ENCODE data around the gene OGFRL1. TPM values are rescaled to one million over a fixed set of nuclear protein-coding genes. Genes with fewer than 3 reads are reported as not detected.

OGFRL1 gene
- total and polyA plus RNA-seq, 5 donors from 2014 or later: 1.3 to 8.8 (median 2.0) TPM

DNA sequence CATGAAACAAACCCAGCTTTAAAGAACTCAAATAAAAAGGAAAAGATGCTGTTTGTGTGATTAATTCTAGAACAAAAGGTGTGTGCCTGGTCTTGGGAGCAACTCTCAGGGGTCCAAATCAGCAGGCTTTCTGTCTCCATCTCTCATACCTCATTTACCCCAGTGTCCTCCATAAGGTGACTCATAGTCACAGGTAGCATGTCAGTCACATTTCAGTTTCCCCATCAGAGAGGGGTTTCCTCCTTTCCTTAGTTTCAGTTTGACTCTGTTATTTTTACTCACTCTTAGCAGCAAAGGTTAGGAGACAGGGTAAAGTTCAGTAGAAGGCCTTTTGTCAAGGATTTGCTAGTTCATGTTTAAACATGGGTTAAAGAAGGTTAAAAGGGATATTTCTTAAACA lies 46.2 kb downstream of the OGFRL1 start:
- Mint-ChIP-seq H3K9me3 (peaks cover 0 to 2% (median 0%) of the 10 kb centered on the region in 7 donors), H3K4me3 (no peak overlapping the region), H3K27ac (no peak overlapping the region), H3K27me3 (peaks cover 5% of the 10 kb centered on the region), H3K36me3 (no peaks in the 10 kb centered on the region), H3K4me1 (no peaks in the 10 kb centered on the region)
- Histone ChIP-seq H3K27ac (ENCODE audit: insufficient read depth, low read length, poor library complexity, severe bottlenecking) (no peak overlapping the region), H3K27me3 (ENCODE audit: control insufficient read depth, insufficient read depth, low read length) (no peaks in the 10 kb centered on the region), H3K4me1 (ENCODE audit: control insufficient read depth, insufficient read depth, low read length, poor library complexity, severe bottlenecking) (no peaks in the 10 kb centered on the region), H3K36me3 (ENCODE audit: control insufficient read depth, insufficient read depth, low read length) (no peaks in the 10 kb centered on the region), H3K9me3 (ENCODE audit: control insufficient read depth in 2 of 2, low read length in 2 of 2) (no peaks in the 10 kb centered on the region), H3K4me3 (ENCODE audit: low read depth, low read length) (no peak overlapping the region)
- ATAC-seq (ENCODE audit: low read depth in 2 of 2) (no peak), DNase-seq (no peak)

DNA sequence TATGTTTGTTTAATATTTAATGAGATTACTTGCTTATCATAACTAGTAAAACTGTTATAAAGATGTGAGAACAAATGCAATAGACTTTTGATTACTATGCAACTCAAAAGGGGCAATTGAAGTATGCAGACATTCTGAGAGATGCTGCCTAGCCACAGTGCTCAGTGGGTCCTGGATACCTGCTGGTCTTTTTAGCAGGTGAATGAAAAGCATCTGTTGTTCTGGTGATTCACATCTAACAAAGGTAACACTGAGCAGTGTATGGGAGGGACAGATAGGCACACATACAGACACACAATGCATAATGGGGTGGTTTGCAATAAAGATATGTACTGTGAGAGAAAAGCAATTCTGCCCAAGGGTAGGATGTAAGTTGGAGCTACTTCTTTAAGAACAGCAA lies 46.9 kb downstream of the OGFRL1 start:
- ATAC-seq (ENCODE audit: low read depth in 2 of 2) (no peak), DNase-seq (no peak)
- H3K4me1 Mint-ChIP-seq: no peaks in the 10 kb centered on the region
- Histone ChIP-seq H3K27ac (ENCODE audit: insufficient read depth, low read length, poor library complexity, severe bottlenecking) (no peak overlapping the region), H3K9me3 (ENCODE audit: control insufficient read depth in 2 of 2, low read length in 2 of 2) (no peaks in the 10 kb centered on the region), H3K4me3 (ENCODE audit: low read depth, low read length) (no peak overlapping the region), H3K4me1 (ENCODE audit: control insufficient read depth, insufficient read depth, low read length, poor library complexity, severe bottlenecking) (no peaks in the 10 kb centered on the region), H3K36me3 (ENCODE audit: control insufficient read depth, insufficient read depth, low read length) (no peaks in the 10 kb centered on the region), H3K27me3 (ENCODE audit: control insufficient read depth, insufficient read depth, low read length) (no peaks in the 10 kb centered on the region)
- peaks cover 0 to 2% (median 0%) of the 10 kb centered on the region in 7 donors for H3K9me3 Mint-ChIP-seq
- no peak overlapping the region for H3K27ac Mint-ChIP-seq
- H3K27me3 Mint-ChIP-seq: peaks cover 5% of the 10 kb centered on the region
- H3K4me3 Mint-ChIP-seq: no peak overlapping the region
- no peaks in the 10 kb centered on the region for H3K36me3 Mint-ChIP-seq

- Histone ChIP-seq H3K27me3 (ENCODE audit: control insufficient read depth, insufficient read depth, low read length) (no peaks in the 10 kb centered on the region), H3K36me3 (ENCODE audit: control insufficient read depth, insufficient read depth, low read length) (no peaks in the 10 kb centered on the region), H3K27ac (ENCODE audit: insufficient read depth, low read length, poor library complexity, severe bottlenecking) (no peak overlapping the region), H3K4me3 (ENCODE audit: low read depth, low read length) (no peak overlapping the region), H3K4me1 (ENCODE audit: control insufficient read depth, insufficient read depth, low read length, poor library complexity, severe bottlenecking) (no peaks in the 10 kb centered on the region), H3K9me3 (ENCODE audit: control insufficient read depth in 2 of 2, low read length in 2 of 2) (no peaks in the 10 kb centered on the region)
- H3K4me1 Mint-ChIP-seq: no peaks in the 10 kb centered on the region
- no peaks in the 10 kb centered on the region for H3K36me3 Mint-ChIP-seq
- no peak overlapping the region for H3K4me3 Mint-ChIP-seq
- DNase-seq (no peak), ATAC-seq (ENCODE audit: low read depth in 2 of 2) (no peak)
- peaks cover 5% of the 10 kb centered on the region for H3K27me3 Mint-ChIP-seq
- H3K9me3 Mint-ChIP-seq: peaks cover 0 to 2% (median 0%) of the 10 kb centered on the region in 7 donors
- no peak overlapping the region for H3K27ac Mint-ChIP-seq
These were observed 48.3 kb downstream of the OGFRL1 start for GRCh38 chr6:71336901-71337300.

GRCh38 chr6:71338540-71339316 lies 50.1 kb downstream of the OGFRL1 start:
- H3K9me3 ChIP-seq (ENCODE audit: control insufficient read depth in 2 of 2, low read length in 2 of 2): no peaks in the 10 kb centered on the region
- no peak overlapping the region for H3K4me3 ChIP-seq (ENCODE audit: low read depth, low read length)
- no peaks in the 10 kb centered on the region for H3K4me1 ChIP-seq (ENCODE audit: control insufficient read depth, insufficient read depth, low read length, poor library complexity, severe bottlenecking)
- no peaks in the 10 kb centered on the region for H3K27me3 ChIP-seq (ENCODE audit: control insufficient read depth, insufficient read depth, low read length)
- no peaks in the 10 kb centered on the region for H3K36me3 ChIP-seq (ENCODE audit: control insufficient read depth, insufficient read depth, low read length)
- Mint-ChIP-seq H3K27me3 (peaks cover 5% of the 10 kb centered on the region), H3K9me3 (peaks cover 0 to 2% (median 0%) of the 10 kb centered on the region in 7 donors), H3K4me3 (no peak overlapping the region), H3K27ac (no peak overlapping the region), H3K36me3 (no peaks in the 10 kb centered on the region), H3K4me1 (no peaks in the 10 kb centered on the region)
- DNase-seq (no peak), ATAC-seq (ENCODE audit: low read depth in 2 of 2) (no peak)
- H3K27ac ChIP-seq (ENCODE audit: insufficient read depth, low read length, poor library complexity, severe bottlenecking): no peak overlapping the region

DNA sequence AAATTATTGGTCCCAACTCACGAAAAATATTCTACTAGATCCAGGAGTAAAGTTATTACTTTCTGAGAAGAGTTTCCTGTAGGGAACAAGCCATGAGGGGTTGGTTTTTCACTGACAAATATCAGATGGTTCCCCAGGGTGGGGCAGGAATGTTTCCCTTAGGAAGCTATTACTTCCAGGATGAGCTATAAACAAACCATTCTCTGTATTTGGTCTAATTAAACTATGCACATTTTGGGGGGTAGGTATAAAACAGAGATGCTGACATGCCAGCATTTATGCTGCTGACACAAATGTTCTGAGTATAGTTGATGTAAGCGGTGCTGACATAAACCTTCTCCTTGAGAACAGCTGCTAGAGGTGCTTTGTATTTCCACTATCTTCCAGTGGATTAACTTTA lies 54.2 kb downstream of the OGFRL1 start:
- Mint-ChIP-seq H3K27me3 (no peaks in the 10 kb centered on the region), H3K4me1 (no peaks in the 10 kb centered on the region)
- DNase-seq: no peak

GRCh38 chr6:71345476-71346333 lies 57.1 kb downstream of the OGFRL1 start:
- H3K36me3 Mint-ChIP-seq: no peaks in the 10 kb centered on the region
- peaks cover 2% of the 10 kb centered on the region for H3K27me3 ChIP-seq (ENCODE audit: control insufficient read depth, insufficient read depth, low read length)
- no peaks in the 10 kb centered on the region for H3K4me1 ChIP-seq (ENCODE audit: control insufficient read depth, insufficient read depth, low read length, poor library complexity, severe bottlenecking)
- no peak for ATAC-seq (ENCODE audit: low read depth in 2 of 2)
- H3K27ac ChIP-seq (ENCODE audit: insufficient read depth, low read length, poor library complexity, severe bottlenecking): no peak overlapping the region
- no peak overlapping the region for H3K4me3 ChIP-seq (ENCODE audit: low read depth, low read length)
- DNase-seq: no peak
- H3K9me3 ChIP-seq (ENCODE audit: control insufficient read depth in 2 of 2, low read length in 2 of 2): no peaks in the 10 kb centered on the region
- peak overlapping the region in 1 of 3 donors; percentile 92 for H3K27ac Mint-ChIP-seq
- no peaks in the 10 kb centered on the region for H3K36me3 ChIP-seq (ENCODE audit: control insufficient read depth, insufficient read depth, low read length)
- peaks cover 0 to 2% (median 0%) of the 10 kb centered on the region in 7 donors for H3K9me3 Mint-ChIP-seq
- H3K27me3 Mint-ChIP-seq: no peaks in the 10 kb centered on the region
- H3K4me3 Mint-ChIP-seq: no peak overlapping the region
- no peaks in the 10 kb centered on the region for H3K4me1 Mint-ChIP-seq

More for the DNA sequence above, 54.2 kb downstream of the OGFRL1 start:
- no peak overlapping the region for H3K4me3 Mint-ChIP-seq
- ATAC-seq (ENCODE audit: low read depth in 2 of 2): no peak
- no peaks in the 10 kb centered on the region for H3K9me3 Mint-ChIP-seq
- no peaks in the 10 kb centered on the region for H3K36me3 Mint-ChIP-seq
- H3K36me3 ChIP-seq (ENCODE audit: control insufficient read depth, insufficient read depth, low read length): no peaks in the 10 kb centered on the region
- peaks cover 2% of the 10 kb centered on the region for H3K27me3 ChIP-seq (ENCODE audit: control insufficient read depth, insufficient read depth, low read length)
- no peak overlapping the region for H3K27ac Mint-ChIP-seq
- H3K9me3 ChIP-seq (ENCODE audit: control insufficient read depth in 2 of 2, low read length in 2 of 2): no peaks in the 10 kb centered on the region
- H3K4me1 ChIP-seq (ENCODE audit: control insufficient read depth, insufficient read depth, low read length, poor library complexity, severe bottlenecking): no peaks in the 10 kb centered on the region
- no peak overlapping the region for H3K27ac ChIP-seq (ENCODE audit: insufficient read depth, low read length, poor library complexity, severe bottlenecking)
- no peak overlapping the region for H3K4me3 ChIP-seq (ENCODE audit: low read depth, low read length)

DNA sequence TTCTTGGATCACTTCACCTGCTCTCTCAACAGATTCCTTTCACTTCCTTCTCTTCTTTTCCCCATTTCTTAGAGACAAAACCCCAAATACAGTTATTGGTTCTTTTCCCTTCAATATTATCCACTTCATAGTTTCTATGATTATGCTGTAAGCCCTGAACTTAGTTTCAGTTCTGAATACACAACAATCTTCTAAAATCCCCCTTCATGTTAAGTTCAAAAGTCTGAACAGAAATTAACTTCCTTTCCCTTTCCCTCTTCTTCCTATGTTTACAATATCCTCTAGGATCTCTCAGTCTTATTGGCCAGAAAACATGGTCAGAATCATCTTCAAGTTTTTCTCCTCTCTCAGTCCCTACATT lies 57.7 kb downstream of the OGFRL1 start:
- Histone ChIP-seq H3K27me3 (ENCODE audit: control insufficient read depth, insufficient read depth, low read length) (peaks cover 2% of the 10 kb centered on the region), H3K4me1 (ENCODE audit: control insufficient read depth, insufficient read depth, low read length, poor library complexity, severe bottlenecking) (no peaks in the 10 kb centered on the region), H3K36me3 (ENCODE audit: control insufficient read depth, insufficient read depth, low read length) (no peaks in the 10 kb centered on the region), H3K27ac (ENCODE audit: insufficient read depth, low read length, poor library complexity, severe bottlenecking) (no peak overlapping the region), H3K4me3 (ENCODE audit: low read depth, low read length) (no peak overlapping the region), H3K9me3 (ENCODE audit: control insufficient read depth in 2 of 2, low read length in 2 of 2) (no peaks in the 10 kb centered on the region)
- H3K4me3 Mint-ChIP-seq: no peak overlapping the region
- ATAC-seq (ENCODE audit: low read depth in 2 of 2): no peak
- no peak for DNase-seq
- no peaks in the 10 kb centered on the region for H3K36me3 Mint-ChIP-seq
- no peaks in the 10 kb centered on the region for H3K4me1 Mint-ChIP-seq
- H3K27me3 Mint-ChIP-seq: no peaks in the 10 kb centered on the region
- H3K9me3 Mint-ChIP-seq: peaks cover 0 to 2% (median 0%) of the 10 kb centered on the region in 7 donors
- H3K27ac Mint-ChIP-seq: peak overlapping the region in 1 of 3 donors; percentile 15

Data from CD4-positive, CD25-positive, alpha-beta regulatory T cell (primary cell).